GM19455 (cell line): Measurements from ENCODE around the gene PRDM12.
"Not testable (repeated sequence)": the region's sequence is repeated elsewhere in the genome, so short reads cannot be mapped to it uniquely, and the experiment has no call there.

Experiments
- ATAC-seq: cut with Tn5 transposase; IDR thresholded peaks from one replicate; pipeline ENCODE4 v1.9.1; 2021; ENCODE audit not compliant: unreplicated experiment

PRDM12 gene

DNA sequence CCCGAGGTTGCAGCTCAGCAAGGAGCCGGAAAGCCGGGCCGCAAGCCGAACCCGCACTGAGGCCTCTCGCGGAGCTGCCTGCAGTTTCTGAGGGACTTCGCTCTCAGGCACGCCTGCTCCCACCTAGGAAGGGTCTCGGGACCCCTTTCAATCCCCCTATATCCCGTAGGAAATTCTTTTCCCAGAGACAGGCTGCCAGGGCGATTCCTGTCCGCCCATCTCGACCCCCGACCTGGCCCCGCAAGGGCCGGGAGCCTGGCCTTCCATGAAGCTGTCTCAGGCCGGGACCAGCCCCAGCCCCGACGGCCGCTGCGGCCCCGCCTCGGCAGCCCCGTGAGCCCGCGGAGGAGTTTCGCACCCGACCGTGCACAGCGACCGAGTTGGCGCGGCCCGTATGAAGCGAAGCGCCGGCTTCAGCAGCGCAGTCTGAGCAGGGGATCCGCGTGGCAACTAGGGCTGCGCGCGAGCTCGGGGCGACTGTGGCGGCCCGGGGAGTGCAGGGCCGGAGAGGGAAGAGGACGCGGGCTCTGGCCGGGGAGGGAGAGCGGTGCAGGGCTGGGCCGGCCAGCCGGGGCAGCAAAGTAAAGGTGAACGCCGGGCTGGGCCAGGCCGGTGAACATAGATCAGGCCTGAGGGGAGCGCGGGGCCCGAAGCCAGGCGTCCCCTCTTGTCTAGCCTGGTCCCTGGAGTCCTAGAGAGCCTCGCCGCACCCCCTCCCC lies 977 bp upstream of the PRDM12 start:
- no peak for ATAC-seq

DNA sequence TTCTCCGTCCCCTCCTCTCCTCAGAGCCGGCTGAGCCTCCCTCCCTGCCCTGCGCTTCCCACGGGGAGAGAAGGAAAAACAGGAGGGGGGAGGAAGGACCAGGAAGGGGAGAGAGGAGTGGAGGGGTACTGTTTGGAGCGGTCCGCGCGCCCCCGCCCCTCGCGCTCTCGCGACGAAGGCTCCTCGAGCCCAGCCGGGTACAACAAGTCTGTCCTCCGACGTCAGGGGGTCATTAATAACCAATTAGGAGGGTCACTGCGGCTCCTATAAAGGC lies 480 bp upstream of the PRDM12 start:
- ATAC-seq: no peak

DNA sequence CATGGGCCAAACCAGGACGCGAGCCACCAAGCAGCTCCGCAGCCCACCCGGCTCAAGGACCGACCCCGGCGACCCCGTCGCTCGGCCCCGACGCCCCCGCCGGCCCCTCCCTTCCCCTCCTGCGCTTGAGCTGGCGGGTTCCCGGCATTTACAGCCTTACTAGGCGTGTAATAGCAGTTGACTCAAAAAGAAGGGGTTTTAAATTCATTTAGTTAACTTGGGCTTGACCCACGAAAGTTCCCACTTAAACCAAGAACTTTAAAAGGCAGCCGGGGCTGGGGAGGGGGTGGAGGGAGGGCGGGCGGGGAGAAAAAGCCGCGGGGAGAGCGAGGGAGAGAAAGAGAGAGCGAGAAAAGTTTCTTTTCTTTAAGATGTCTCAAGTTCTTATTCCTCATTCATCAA lies 636 bp downstream of the PRDM12 start:
- no peak for ATAC-seq

DNA sequence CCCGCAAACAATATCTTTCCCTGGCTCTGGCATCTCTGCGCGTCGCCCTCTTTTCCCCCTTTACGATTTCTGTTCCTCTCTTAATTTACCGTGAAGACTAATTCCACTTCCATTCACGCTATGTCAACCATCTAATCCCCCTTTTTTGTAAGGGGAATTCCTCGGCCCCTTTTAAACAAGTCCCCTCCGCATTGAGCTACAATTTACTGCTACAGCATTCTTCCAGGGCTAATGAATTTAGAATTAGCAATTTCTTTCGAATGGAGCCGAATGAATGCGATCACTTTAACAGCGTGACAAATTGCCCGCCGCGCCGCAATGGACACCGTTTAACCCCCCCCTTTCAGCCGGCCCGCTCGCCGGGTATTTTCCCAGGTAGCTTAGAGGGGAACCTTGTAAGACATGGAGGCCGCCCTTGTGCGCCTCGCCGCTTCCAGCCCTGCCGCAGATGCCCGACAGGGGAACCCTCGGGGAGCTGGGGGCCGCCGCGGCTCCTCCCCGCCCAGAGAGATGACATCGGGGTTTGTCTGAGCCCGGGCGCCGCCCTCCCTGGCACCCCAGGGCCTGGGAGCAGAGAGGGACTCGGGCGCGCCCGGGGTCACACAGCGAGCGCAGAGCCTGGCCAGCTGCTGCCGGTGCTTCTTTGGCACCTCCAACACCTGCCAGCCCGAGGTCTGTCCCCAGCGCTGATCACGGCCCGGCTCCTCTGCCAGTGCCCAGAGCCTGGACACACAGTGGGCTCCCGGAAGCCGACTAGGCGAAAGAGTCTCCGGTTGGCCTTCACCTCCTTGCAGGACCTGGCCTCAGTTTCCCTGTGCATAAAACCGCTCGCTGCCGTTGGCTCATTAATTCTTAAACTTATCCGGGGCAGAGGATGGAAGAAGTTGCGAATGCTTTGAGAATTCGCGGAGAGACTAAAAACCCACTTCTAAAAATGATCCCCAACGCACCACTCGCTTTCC lies 1.3 kb downstream of the PRDM12 start:
- no peak for ATAC-seq

DNA sequence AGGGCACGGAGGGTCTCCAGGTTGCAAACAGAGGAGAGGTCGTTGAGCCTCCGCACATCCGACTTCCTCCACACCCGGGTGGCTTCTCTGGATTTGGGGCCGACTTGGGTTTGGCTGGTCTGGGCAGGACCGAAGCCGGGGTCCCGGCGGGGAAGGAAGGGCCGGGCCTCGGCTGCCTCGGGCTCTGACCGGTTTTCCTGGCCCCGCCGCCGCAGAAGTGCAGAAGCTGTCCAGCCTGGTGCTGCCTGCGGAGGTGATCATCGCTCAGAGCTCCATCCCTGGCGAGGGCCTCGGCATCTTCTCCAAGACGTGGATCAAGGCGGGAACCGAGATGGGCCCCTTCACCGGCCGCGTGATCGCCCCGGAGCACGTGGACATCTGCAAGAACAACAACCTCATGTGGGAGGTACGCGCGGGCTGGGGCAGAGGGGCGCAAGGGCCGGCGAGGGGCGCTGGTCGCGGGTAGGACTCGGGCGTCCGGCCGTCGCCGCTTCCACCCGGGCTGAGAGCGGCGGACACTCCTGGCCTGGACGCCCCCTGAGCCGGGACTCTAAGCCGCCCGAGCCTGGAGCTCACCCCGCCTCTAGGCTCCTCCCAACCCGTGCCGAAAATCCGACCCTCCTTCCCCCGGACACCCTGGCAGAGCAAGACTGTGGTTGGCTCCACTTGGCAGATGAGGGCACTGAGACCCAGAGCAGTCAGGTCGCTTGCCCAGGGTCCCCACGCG lies 2.2 kb downstream of the PRDM12 start:
- no peak for ATAC-seq

DNA sequence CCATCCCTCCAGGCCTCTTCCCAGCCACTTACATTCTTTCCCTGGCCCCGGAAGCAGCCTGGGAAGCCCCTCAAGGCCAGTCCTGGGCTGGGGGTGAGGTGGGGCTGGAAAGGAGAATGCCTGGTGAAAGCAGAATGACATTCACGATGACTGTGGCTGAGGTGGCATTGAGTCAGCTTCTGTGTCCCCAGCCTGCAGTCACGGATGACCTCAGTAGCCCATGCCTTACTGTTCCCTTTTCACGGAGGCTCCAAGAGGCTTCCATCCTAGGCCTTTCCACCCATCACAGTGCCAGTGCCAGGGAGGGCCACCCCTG lies 2.7 kb downstream of the PRDM12 start:
- ATAC-seq: no peak

DNA sequence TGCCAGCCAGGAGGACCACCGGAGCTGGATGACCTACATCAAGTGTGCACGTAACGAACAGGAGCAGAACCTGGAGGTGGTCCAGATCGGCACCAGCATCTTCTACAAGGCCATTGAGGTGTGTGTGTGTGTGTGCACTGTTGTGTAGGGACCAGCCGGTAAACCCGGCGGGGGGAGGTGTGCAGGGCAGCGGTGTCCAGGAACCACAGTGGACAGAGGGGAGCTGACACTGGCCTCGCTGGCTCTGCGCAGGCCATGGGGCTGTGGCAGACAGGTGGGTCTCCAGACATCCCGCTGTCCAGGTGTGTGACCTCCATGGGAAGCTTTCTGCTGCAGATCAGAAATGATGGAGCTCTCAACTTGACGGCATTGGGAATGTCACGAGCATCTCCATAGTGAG lies 3.8 kb downstream of the PRDM12 start:
- ATAC-seq: no peak

- no peak for ATAC-seq
Observed at GRCh38 chr9:130668659-130669058, 4.3 kb downstream of the PRDM12 start.

DNA sequence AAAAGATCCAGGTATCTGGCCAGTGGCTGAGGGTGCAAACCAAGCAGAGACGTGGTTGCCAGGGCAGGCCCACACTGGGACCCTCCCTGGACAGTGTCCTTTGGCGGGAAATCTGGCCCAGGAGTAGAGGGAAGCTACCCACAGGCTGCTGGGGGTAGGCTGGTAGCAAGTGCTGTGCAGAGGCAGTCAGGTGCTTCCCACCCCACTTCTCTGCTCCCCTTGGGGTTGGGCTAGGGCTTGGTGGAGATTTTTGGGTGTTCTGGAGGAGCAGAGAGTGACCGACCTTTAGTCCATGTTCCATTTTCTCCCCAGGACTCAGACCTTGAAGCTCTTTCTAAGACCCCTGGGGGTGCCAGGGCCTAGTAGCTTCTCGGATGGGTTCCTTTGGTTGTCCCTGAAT lies 5.6 kb downstream of the PRDM12 start:
- no peak for ATAC-seq

DNA sequence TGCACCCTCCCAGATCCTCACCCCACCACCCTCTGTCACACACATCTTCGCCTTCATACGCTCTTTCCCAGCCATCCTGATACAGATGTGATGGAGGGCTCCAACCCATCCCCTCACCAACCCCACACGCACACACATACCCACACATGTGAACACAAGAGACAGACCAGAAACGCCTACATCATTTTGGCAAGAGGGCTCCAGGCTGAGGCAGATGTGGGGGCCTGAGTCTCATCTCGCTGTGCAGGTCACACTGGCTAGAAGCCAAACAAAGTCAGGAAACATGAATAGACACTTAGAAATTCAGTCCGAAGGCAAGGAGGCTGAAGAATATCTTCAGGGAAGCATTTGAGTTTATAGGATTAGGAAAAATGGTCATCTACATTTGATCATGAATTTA lies 6.2 kb downstream of the PRDM12 start:
- ATAC-seq: no peak

DNA sequence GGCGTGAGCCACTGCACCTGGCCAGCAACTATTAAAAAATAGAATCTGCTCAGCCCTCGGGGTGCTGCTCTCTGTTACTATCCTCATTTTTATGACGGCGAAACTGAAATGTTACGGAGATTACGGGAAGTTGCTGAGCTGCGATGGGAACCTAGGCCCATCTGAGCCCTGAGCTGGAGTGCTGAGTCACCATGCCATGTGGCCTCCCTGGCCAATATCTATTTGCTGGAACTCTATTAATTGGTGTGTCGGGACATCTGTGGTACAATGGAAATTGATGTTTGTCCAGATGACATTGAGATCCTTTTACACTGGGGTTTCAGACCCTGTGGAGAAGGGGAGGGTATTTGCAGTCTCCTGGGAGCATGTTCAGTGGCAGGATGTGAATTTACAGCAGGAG lies 8.1 kb downstream of the PRDM12 start:
- ATAC-seq: no peak

GRCh38 chr9:130672933-130673615 lies 8.7 kb downstream of the PRDM12 start:
- ATAC-seq: no peak

GRCh38 chr9:130675396-130675795 lies 11.0 kb downstream of the PRDM12 start:
- no peak for ATAC-seq

DNA sequence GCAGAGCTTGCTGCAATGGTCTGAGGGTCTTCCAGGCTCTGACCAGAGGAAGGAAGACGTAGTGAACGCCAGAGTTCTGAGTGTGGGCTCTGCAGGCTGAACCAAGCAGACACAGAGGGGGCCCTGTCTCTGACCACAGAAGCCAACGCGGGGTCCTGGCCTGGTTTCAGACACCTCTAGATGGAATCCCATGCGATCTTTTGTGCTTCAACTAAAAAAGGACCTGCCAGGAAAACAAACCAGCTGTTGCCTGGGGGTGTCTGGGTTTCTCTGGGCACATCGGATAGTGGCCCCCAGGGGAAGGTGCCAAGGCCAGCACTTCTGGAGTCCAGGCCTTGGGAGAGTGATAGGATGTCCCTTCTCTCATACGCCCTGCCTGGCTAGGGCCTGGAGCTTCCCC lies 12.9 kb downstream of the PRDM12 start:
- ATAC-seq: no peak

- ATAC-seq: no peak
Observed at GRCh38 chr9:130680836-130681768, 16.7 kb downstream of the PRDM12 start.

- no peak for ATAC-seq
Observed at GRCh38 chr9:130681769-130682420, 17.5 kb downstream of the PRDM12 start.

DNA sequence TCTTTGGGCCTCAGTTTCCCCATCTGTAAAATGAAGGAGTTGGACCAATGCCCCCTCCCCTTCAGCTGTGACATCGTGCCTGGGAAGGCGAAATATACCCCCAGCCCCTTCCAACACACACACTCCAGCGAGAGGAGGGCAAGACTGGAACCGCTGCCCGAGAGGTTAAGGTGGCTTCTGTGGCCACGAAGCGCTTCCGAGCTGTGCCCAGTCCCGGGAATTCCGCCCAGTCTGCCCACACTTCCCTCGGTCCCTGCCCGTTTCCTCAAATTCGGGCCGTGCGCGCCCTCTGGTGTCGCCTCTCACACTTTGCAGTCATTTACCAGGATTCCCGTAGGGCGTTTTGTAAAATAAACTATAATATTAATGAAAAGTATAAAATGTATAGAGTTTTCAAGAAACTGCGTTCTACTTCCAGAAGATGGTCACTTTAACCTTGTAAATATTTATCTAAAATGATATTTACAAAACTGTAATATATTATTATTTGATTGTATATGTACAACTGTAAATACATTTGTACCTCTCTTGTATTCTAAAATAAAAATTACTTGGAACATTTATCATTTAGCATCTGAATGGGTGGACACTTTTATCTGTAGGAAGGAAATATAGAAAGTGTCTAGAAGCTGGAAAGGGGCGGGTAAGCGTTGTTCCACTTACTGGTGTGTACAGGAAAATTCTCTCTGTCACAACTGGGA lies 18.2 kb downstream of the PRDM12 start:
- ATAC-seq: no peak

DNA sequence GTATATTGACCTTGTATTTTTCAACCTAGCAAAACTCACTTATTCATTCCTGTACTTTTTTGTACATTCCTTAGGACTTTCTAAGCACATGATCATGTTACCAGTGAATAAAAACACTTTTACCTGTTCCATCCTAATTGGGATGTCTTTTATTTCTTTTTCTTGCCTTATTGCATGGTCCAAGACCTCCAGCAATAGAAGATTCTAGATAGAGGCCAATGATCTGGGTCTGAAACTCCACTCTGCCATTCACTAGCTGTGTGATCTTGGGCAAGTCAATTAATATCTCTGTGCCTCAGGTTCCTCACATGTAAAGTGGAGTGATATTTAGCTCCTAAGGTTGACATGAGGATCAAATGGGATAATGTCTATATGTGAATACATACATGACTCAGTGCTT lies 20.7 kb downstream of the PRDM12 start:
- ATAC-seq: no peak

DNA sequence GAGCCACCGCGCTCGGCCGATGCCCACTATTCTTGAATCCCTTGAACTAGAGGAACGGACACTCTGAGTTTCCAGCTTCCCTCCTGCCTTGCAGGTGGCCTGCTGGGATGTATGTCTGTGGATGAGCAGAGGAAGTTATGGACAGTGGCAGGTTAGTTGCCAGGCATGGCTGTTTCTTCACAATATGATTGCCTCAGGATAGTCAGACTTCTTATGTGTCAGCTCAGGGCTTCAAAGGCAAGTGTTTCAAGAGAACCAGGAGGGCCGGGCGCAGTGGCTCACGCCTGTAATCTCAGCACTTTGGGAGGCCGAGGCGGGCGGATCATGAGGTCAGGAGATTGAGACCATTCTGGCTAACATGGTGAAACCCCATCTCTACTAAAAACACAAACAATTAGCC lies 21.6 kb downstream of the PRDM12 start:
- not testable (repeated sequence) for ATAC-seq
